A204.1 (cell line): Measurements from ENCODE around the gene TSPAN14.
"Not testable (repeated sequence)": the region's sequence is repeated elsewhere in the genome, so short reads cannot be mapped to it uniquely, and the experiment has no call there.

ENCODE experiments used
- FAIRE-seq: peaks from 2 replicates; lab custom pipeline; 2012; peaks lifted over from hg19 to GRCh38; lab: Jason Lieb, UNC

Gene TSPAN14

DNA sequence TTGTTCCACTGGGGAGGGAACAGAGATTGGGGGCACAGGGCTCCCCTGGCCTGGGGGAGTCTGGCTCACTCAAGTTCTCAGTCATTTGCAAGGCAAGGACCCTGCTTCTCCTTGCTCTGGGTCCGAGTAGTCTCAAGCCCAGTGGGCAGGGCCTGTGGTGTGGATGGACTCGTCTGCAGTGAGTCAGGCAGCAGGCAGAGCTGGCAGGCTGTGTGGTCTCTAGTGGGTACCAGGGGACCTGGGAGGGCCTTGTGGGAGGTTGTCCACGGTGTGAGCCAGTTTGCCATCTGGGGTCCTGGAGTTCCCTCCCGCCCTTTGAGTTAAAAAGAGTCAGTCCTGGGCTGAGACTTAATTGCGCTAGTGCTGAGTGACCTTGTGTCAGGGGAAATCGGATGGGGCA is 74.8 kb downstream of the TSPAN14 start:
- no peak for FAIRE-seq

DNA sequence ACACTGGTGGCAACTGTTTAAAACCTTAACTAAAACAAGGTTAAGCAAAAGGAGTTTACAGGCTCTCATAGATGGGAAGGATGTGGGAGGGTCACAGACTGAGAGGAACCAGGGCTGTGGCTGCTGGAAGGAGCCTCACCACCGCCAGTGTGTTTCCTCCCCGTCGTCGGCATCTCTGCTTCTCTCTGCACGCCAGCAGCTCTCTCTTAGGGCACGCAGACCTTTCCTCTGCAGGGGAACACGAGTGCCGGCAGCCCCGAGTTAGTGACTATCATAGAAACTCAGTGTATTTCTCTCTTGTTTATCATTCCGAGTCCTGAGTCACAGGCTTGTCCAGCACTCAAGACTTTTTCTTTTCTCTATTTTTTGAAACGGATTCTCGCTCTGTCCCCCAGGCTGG is 75.5 kb downstream of the TSPAN14 start:
- no peak for FAIRE-seq

DNA sequence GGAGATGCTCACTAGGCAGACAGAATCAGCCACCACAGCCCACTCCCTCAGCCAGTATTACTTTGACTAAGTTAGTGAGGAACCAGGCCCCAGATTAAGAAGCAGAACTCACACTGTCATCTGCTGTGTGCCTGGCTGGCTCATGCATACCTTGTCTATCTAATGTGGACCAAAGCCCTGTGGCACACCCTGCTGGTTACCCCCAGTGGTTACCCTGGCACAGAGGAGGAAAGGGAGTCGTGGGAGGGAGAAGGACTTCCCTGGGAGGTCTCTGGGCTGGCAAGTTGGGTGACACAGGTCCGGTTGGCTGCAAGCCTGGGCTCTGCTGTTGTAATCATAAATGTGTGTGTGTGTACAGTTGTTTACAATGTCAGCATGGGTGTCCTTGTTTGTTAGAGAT is 76.1 kb downstream of the TSPAN14 start:
- no peak for FAIRE-seq

DNA sequence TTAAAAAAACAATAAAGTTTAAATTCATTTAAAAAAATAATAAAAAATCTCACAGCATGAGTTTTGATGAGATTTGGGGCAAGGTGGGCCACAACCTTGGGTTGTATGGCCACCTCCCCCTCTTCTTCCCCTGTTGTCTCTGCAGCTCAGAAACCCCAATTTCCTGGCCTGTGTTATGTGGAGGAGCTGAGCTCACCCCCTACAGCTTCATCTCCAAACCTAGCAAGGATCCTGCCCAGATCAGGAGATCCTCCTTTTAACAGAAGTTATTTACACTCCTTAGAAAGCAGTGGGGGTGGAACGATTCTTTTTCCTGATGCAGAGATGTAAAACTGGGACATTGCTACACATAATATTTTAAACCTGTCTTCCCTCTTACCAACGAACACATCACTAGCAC is 76.7 kb downstream of the TSPAN14 start:
- FAIRE-seq = no peak

DNA sequence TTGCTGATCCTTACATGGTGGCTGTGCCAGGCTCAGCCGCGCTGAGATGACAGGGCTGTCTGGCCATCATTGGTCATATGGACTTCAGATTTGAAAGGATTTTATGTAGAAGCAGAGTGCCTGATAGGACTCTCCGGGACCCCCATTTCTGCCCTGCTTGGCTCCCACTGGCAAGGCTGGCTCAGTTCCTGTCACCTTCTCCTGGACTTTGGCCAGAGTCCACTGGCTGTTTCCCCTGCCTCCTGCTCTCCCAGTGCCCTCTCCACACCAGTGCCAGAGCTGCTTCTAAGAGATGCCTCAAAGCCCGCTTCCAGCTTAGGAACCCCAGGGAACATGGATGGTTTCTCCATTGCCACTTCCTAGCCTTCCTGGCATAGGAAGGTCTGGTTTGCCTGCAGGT is 78.5 kb downstream of the TSPAN14 start:
- FAIRE-seq = no peak

DNA sequence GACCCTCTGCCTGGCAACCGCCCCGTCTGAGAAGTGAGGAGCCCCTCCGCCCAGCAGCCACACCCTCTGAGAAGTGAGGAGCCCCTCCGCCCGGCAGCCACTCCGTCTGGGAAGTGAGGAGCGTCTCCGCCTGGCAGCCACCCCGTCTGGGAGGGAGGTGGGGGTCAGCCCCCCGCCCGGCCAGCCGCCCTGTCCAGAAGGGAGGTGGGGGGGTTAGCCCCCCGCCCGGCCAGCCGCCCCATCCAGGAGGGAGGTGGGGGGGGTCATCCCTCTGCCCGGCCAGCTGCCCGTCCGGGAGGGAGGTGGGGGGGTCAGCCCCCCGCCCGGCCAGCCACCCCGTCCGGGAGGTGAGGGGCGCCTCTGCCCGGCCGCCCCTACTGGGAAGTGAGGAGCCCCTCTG is 79.9 kb downstream of the TSPAN14 start:
- FAIRE-seq = not testable (repeated sequence)

DNA sequence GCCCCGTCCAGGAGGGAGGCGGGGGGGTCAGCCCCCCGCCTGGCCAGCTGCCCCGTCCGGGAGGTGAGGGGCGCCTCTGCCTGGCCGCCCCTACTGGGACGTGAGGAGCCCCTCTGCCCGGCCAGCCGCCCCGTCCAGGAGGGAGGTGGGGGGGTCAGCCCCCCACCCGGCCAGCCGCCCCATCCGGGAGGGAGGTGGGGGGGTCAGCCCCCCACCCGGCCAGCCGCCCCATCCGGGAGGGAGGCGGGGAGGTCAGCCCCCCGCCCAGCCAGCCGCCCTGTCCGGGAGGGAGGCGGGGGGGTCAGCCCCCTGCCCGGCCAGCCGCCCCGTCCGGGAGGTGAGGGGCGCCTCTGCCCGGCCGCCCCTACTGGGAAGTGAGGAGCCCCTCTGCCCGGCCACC is 80.5 kb downstream of the TSPAN14 start:
- not testable (repeated sequence) for FAIRE-seq

DNA sequence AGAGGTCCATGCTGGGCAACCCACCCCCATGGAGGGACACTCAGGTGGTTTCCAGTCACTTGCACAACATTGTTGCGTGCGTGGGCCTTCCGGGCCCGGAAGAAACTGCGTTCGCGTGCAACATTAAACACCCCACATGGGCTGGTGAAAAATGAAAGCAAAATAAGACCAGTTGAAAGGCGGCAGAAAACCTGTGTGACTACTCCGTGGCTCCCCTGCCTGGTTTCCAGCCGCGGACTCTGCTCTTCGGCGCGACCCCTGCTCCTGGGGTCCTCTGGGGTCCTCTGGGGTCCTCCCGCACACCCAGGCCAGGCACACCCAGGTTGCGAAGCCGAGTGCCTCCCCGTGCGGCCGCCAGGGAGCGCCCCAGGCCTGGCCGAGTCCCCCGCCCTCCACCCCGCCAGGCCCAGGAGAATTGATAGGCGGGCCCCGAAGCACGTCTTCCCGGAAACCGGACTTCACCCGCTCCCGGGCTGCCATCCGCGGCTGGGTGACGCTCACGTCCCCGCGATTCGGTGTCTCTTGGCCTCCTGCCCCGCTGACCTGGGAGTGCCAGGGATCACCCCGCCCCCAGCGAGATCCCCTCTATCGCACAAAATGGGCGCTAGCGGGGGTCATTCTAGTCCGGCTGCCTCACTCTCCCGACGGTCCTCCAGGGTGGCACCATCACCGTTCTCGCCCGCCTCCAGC is 81.7 kb downstream of the TSPAN14 start:
- FAIRE-seq = no peak

DNA sequence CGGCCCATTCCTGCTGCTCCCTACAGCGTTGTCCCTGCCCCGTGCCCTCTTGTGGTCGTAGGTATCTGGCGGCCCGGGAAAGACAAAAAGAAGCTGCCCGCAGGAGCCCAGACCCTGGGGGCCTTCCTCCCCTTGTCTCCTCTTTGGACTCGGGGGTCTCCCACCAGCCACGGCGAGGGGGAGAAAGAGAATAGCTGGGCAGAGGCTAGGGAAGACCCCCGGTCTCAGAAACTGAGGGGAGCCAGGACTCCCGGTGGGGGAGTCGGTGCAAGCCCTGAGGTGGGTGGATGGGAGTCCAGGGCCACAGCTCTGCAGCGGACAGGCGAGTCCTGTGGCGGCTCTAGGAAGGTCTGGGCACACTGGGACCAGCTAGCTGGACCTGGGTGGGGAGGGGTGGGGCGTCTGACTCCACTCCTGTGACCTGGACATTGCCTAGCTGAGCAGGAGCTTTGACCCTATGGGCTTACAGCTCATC is 82.3 kb downstream of the TSPAN14 start:
- FAIRE-seq = no peak

DNA sequence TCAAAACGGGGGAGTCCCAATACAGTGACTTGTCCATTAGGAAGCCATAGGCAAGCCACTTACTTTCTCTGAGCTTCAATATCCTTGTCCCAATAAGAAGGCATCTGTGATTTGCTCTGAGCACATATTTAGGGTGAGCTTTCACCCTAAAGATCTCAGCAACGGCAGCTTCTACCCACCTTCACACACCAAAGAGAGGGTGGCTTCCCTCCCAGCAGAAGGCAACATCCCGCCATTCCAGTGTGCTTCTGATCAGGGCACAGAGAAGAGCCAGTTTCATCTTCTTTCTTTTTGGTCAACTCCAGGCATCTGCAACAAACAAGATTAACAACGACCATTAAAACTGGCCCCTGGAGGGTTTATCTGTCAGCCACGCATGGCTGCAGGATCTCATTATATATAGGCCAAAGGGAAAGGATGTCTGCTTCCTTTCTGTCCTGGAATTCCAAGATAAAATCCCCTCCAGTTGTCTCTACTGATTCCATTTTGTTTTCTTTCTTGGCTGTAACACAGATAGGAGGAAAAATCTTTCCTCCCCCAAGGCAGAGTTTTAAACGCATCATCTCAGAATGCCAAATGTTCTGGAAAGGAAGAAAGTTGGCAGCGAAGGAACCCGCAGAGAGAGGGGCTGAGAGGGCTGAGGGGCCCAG is 83.1 kb downstream of the TSPAN14 start:
- no peak for FAIRE-seq

DNA sequence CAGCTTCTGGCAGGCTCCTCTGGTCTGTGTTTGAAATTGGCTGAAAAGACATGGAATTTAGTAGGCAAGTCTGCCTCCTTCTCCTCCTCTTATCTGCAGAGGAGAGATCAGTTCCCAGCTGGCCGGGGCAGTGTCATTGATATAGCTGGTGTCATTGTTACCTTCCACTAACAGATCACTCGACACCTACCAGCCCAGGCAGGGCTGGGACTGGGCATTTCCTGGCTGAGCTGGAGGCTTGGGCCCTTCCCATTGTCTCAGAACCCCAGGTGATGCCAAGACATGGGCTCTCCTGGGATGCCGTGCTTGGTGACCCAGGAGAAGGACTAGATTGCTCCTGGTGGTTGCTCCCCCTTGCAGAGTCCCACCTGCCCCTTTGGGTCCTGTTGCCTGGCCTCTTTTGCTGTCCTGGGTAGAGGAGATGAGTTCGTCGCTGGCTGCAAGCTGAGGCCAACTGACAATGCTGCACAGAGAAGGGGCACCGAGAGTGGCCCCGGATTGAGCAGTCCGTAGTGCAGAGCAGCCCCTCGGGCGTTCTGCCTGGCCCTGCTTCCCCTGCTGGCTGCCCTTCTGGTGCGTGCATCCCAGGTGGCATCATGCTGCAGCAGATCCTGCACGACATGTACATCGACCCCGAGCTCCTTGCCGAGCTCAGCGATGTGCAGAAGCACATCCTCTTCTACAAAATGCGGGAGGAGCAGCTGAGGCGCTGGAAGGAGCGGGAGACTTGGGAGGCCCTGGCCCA is 83.8 kb downstream of the TSPAN14 start, which contains the start of gene SH2D4B:
Gene SH2D4B, plus strand, starts transcription at position 167 of the 745 bp plus-strand sequence. Its CDS starts 430 bp downstream, at position 597.
- FAIRE-seq = no peak

DNA sequence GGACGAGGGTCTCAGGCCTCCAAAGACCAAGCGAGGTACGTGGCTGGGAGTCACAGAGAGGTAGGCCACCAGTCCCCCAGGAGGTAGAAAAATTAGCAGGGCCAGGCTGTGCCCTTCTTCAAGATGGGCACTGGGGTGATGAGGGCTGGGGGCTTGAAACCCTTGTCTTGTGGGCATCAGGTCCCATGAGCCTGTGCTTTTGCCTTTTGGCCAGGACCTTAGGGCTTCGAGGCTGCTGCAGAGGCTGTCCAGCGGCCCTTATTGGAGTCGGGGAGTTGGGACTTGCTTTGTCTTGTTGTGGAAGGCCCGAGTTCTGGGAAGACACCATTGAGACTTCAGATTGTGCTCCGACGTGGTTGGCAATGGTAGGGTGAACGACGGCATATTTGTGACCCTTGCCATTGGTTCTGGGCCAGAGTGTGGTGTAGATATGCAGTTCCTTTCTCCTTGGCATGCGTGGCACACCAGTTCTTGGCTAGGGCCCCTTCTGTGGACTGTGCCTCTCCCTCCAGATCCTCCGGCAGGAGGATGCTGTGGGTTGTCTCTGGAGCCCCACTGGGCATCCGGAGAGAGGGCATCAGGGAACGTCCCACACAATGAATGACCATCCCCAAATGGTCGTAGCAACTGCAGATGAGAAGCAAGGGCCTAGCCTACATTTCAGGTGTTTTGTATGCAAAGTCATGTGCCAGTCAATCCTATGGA is 84.5 kb downstream of the TSPAN14 start:
- FAIRE-seq = no peak

DNA sequence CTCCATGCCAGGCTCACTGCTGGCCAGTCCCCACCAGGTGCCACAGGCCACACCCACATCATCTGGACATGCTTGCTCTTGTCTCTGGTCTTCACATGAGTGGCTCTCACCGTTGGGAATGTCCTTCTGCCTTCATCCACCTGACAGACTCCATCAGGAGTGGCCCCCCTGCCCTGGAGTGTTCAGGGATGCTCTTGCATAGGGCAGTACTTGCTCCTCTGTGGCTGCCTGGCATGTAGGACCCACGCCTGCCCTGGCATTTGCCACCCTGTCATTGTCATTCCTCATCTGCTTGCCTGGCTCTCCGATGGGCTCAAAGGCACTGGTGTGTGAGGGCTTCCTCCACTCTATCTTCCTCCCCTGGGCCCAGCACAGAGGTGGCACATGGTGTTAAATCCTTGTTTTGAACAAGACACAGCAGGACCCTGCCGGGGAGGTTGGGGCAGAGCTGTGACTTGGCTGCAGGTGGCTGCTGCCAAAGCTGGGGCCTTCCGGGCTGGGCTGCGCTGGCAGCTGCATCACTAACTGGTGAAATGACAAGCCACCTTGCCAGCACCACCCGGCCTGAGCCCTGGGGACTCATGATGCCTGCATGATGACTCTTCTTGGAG is 85.4 kb downstream of the TSPAN14 start:
- no peak for FAIRE-seq

DNA sequence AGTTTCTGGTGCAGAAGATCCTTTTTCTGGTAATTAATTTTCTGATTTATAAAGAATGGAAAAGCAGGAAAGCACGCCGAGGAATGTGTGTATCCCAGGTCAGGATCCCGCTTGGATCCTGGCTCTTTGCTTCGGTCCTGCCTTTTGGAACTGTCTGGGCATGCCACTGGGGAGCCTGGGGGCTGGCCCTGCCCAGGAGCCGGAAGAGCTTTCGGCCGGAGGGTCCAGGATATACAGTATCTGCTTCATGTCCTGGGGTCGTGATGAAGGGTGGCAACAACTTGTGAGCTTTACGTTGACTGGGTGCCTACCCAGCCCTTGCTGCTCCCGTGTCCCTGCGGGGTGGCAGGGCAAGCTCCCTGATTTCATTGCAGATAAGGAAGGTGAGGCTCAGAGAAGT is 86.0 kb downstream of the TSPAN14 start:
- FAIRE-seq = no peak

DNA sequence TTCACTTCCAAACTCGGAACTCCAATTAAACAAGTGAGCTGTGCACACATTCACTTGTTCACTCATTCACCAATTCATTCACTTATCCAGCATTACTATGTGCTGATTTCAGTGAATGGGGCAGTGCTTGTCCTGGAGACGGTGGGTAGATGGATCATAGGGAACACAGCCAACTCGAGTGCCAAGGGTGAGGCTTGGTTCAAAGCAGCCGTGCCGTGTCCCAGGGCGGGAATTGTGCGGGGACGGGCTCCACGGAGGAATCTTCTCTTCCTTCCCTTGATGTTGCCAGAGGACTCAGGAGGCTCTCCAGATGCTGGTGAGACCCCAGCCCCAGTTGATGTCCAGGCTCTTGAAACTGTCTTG is 86.5 kb downstream of the TSPAN14 start:
- FAIRE-seq = no peak

DNA sequence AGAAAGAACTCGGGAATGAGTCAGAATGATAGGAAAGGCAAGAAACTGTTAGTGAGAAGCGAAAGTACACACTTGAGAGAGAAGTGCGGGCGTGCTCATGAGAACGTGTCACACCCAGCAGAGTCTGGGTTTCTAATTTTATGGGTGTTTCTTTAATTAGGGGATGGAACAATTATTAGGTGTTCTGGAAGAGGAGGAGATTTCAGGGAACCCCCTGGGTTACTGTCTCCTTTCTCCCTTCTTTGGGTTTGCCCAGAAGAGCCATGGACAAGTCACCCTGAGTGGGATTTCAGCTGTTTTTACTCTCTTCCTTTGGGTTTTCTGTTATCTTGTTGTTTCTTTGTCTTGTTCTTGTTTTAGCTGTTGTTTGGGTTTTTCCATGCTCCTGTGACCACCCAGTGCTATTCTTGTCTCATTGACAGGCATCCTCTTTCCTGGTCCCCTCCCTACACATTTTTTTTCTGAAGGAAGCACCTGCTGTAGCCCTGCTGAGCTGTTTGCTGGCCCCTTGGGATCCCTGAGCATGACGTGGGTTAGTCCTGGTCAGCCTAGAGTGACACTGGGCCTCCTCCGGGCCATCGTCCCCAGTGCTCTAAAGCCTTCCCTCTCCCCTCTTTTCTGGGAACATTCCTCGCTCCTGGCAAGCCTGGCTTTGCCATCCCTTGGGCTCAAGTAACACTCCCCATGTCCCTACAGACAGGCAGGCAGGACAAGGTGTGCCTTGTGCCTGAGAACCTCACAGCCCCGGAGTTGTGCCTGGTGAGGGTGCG is 87.1 kb downstream of the TSPAN14 start:
- FAIRE-seq = no peak

DNA sequence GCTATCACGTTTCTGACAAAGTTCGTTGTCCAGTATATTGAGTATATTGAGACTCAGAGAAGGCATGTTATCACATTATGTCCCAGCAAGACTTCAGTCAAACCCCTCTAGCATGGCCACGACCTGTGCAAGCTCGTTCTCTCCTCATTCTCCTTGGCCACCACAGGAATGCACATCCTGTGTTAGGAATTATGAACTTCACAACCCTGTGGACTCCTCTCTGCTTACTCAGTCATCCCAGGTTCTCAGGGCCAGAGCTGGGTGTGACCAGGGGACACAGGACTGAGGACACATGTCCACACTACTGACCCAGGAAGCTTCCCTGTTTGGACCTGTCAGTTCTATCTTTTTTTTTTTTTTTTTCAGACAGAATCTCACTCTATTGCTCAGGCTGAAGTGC is 87.9 kb downstream of the TSPAN14 start:
- FAIRE-seq = no peak

DNA sequence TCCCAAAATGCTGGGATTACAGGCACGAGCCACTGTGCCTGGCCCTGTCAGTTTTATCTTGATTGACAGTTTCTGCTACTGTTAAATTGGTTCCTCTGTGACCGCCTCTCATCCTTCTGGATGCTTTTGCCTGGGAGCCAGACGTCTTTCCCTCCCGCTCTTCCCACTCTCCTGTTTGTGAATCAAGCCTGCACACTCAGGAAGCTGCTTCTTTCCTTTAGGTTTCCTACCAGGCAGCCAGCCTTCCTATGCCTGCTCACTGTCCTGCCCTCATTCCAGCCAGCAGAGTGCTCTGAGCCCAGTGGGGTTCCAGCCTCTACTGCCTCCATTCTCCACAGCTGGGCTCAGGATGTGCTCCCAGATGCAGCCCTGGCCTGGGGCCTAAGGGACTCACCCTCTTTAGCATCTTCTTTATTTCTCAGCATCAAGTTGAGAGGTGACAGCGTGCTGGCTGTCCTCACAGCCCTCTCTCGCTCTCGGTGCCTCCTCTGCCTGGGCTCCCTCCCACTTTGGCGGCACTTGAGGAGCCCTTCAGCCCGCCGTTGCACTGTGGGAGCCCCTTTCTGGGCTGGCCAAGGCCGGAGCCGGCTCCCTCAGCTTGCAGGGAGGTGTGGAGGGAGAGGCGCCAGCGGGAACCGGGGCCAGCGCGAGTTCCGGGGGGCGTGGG is 88.7 kb downstream of the TSPAN14 start:
- no peak for FAIRE-seq

DNA sequence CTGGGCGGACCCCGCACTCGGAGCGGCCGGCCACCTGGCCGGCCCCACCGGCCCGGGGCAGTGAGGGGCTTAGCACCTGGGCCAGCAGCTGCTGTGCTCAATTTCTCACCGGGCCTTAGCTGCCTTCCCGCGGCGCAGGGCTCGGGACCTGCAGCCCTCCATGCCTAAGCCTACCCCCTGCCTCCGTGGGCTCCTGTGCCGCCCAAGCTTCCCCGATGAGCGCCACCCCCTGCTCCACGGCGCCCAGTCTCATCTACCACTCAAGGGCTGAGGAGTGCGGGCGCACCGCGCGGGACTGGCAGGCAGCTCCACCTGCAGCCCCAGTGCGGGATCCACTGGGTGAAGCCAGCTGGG is 89.2 kb downstream of the TSPAN14 start:
- not testable (repeated sequence) for FAIRE-seq

DNA sequence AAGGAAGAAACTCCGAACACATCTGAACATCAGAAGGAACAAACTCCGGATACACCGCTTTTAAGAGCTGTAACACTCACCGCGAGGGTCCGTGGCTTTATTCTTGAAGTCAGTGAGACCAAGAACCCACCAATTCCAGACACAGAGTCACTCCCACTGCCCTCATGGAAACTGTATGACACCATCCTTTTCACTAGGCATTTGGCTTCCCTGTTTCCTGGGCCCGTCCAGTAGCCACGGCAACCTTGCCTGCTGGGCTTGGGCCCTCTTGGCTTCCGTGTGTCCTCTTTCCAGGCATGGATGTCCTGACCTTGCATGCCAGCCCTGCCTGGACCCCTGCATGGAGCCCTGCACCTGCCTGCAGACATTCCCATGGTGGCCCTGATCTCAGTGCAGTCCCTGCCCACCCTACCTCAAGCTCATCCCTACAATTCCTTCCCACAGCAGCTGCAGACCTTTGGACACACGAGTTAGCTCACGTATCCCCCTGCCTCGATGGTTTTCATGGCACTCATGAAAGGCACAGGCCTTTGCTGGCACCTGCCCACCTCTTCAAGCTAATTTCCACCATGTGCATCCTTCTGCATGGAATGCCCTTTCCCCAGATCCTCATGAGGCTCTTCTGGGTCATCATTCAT is 90.3 kb downstream of the TSPAN14 start:
- no peak for FAIRE-seq
